Dedifferentiated amniotic fluid mesenchymal stem cell (primary cell): ENCODE data around the gene CPD.
"Not testable (repeated sequence)": the region's sequence is repeated elsewhere in the genome, so short reads cannot be mapped to it uniquely, and the experiment has no call there.

ENCODE experiments used
- DNase-seq: peaks from one replicate; pipeline ENCODE4 v3.0.0-alpha.2; 2016; ENCODE audit errors: extremely low spot score

CPD gene

GRCh38 chr17:30388321-30389179 lies 9.8 kb downstream of the CPD start:
- DNase-seq, result no peak

- DNase-seq, result no peak
These were observed 11.1 kb downstream of the CPD start for GRCh38 chr17:30389756-30390300.

GRCh38 chr17:30391534-30391933 lies 12.8 kb downstream of the CPD start:
- DNase-seq, result no peak

- DNase-seq, result no peak
These were observed 14.8 kb downstream of the CPD start for GRCh38 chr17:30393491-30393890.

DNA sequence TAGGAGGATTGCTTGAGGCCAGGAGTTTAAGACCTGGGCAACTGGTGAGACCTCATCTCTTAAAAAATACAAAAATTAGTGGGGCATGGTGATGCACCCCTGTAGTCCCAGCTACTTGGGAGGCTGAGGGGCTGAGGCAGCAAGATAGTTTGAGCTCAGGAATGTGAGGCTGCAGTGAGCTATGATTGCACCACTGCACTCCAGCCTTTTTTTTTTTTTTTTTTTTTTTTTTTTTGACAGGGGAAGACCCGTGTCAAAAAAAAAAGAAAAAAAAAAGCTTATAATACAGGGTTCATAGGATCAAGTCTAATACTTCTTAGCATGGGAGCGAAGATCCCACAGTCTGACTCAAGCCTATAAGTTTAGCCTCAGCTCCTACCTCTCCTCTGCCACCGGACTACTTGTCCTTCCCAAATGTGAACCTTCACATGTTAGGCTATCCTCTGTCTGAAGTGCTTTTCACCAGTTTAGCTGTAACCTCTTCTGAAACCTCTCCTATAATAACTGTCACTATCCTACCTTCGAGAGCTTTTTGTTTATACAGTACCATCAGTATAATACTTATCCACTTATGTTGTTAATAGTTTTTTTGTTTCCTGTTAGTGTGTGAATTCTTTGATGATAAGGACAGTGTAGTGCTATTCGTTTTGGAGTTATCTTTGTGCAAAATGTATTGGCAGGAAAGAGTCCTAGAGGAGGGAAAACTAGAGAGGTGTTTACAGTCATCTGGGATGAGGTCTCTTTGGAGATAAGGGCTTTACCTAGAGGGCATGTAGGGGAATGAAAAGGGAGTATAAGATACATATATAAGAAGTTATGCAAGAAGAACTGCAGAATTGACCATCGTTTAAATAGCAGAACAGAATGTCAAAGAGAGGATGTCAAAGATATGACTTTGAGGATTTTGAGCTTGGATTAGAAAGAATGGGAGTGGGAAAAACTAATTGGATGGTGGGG lies 15.5 kb downstream of the CPD start:
- DNase-seq, result no peak

DNA sequence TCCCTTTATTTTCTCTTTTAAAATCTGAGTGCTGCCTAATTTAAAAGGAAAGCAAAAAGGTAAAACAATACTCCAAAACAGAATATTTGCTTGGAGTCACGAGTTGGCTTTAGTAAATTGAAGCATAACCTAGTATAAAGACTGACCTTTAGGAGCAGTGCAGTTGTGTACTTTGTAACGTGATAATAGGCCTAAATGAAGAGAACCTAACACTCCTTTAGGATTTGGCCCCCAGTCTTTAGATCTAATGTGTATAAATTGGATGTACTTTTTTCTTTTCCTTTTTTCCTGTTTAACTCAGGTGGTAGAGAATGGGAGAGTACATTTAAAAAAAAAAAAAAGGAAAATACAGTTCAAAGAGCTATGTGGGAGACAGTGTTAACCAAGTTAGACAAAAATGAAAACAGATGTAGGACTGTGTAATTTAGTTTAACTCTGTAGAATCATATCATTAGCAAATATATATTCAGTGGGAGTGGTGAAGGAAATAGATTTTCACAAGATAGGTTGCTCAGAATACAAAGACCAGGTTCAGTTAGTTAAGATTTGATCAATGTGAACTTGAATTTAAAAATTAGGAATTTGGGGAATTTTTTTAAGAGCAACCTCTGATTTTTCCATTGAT lies 16.8 kb downstream of the CPD start:
- DNase-seq, result no peak

DNA sequence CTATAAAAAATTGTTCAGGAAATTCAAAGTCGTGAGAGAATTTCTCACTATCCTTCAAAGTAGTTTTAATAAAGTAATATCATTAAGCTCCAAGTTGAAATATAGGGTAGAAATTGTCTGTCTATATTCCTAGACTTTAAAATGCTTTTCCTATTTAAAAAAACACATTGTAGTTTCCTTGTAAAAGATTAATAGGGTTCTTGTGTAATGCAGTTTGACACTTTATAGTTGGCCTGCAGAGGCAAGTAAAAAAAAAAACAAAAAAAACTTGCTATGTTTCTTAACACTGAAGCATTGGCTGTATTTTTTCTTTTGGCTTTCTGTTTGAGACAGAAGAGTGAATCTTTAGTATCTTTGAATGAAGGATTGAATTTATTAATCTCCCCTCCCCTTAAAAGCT lies 17.4 kb downstream of the CPD start:
- no peak for DNase-seq

- DNase-seq, result no peak
These were observed 17.9 kb downstream of the CPD start for GRCh38 chr17:30396612-30397011.

GRCh38 chr17:30398328-30399041 lies 19.8 kb downstream of the CPD start:
- no peak for DNase-seq

GRCh38 chr17:30401097-30401496 lies 22.4 kb downstream of the CPD start:
- DNase-seq, result no peak

DNA sequence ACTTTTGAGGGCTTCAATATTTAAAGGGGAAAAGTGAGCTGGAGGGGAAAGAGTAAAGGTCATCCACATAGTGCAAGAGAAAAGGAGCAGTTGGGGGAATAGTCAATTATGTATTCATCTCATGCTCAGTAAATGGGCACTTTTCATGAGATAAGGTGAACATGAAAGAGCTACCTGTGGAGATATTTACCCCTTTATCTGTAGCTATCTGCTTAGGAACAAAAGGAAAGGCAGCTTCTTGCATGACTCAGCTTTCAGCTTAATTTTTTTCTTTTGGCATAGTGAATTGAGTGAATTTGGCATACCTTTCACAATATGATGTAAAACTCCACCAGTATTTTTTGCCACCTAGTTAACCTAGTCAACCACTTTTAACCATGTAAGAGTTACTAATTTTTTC lies 26.4 kb downstream of the CPD start:
- DNase-seq, result no peak

GRCh38 chr17:30410627-30411026 lies 31.9 kb downstream of the CPD start:
- DNase-seq, result not testable (repeated sequence)

DNA sequence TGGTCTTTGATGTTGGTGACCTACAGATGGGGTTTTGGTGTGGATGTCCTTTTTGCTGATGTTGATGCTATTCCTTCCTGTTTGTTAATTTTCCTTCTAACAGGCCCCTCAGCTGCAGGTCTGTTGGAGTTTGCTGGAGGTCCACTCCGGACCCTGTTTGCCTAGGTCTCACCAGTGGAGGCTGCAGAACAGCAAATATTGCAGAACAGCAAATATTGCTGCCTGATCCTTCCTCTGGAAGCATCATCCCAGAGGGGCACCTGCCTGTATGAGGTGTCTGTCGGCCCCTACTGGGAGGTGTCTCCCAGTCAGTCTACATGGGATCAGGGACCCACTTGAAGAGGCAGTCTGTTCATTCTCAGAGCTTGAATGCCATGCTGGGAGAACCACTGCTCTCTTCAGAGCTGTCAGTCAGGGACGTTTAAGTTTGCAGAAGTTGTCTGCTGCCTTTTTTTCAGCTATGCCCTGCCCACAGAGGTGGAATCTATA lies 33.3 kb downstream of the CPD start:
- DNase-seq, result not testable (repeated sequence)

GRCh38 chr17:30413109-30413508 lies 34.4 kb downstream of the CPD start:
- no peak for DNase-seq

GRCh38 chr17:30414486-30414885 lies 35.8 kb downstream of the CPD start:
- no peak for DNase-seq

GRCh38 chr17:30415491-30415890 lies 36.8 kb downstream of the CPD start:
- no peak for DNase-seq

DNA sequence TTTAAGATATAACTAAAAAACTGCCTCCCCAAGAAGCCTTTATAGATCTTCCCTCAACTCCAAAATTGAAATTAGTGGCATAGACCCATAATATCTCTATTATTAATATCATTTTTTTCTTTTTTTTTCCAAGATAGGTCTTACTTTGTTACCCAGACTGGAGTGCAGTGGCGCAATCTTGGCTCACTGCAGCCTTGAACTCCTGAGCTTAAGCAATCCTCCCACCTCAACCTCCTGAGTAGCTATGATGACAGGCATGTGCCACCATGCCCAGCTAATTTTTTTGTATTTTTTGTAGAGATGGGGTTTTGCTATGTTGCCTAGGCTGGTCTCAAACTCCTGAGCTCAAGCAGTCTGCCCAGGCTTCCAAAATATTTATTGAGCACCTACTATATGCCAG lies 39.3 kb downstream of the CPD start:
- DNase-seq, result not testable (repeated sequence)

DNA sequence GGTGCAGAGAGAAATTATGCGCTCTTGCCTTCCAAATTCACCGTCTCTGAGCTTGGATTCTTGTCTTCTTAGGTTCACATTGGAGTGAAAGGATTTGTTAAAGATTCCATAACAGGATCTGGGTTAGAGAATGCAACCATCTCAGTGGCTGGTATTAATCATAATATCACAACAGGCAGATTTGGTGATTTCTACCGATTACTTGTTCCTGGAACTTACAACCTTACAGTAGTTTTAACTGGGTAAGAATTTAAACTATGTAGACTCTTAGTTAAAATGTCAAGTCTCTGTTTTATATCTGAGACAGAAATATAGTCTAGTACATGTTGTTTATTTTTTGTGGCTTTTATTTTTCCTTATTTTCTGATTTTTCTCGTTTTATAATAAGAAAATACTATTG lies 42.9 kb downstream of the CPD start:
- no peak for DNase-seq

DNA sequence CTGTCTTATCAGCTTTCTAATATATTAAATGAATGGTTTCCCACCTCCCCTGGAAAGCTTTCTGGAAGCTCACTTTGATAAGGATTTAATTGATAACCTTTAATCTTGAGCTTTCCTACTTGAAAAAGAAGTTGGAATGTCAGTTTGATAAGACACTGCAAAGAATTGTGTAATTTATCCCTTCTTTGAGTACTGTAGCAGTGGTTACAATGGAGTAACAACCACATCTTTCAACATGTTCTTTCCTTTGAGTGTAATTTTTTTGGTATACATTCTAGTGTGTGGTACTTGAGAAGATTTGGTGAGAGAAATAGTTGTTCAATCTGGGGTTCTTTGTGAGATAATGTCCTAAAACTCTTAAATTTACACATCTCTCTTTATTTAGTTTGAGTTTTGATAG lies 43.4 kb downstream of the CPD start:
- DNase-seq, result no peak

DNA sequence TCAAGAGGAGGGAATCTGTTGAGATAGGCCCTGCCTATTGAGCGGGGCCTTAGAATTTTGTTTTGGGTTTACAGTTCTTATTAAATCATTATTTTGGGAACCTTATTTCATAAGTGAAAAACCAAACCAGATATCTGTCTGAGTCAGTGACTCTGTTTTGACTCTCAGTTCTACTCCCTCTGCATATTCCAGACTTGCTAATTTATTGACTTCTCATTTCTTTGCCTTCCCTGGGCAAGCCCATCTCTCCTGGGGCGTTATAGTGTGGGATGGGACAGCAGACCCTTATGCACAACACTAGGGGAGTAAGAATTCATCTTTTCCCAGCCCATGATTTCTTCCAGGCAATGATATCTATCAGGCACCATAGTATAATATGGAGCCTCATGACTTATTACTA lies 45.7 kb downstream of the CPD start:
- DNase-seq, result no peak

DNA sequence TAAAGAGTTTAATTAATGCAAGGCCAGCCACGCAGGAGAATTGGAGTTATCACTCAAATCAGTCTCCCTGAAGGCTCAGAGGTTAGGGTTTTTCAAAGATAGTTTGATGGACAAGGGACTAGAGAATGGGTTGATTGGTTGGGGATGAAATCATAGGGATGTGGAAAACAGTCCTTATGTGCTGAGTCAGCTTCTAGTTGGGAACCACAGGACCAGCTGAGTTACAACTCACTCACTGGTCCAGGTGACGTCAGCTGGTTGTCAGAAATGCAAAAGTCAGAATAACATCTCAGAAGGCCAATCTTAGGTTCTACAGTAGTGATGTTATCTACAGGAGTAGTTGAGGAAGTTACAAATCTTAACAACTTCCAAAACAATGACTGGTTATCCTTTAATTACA lies 47.6 kb downstream of the CPD start:
- DNase-seq, result no peak
